ENCODE results near the gene ERBB3.

DNA sequence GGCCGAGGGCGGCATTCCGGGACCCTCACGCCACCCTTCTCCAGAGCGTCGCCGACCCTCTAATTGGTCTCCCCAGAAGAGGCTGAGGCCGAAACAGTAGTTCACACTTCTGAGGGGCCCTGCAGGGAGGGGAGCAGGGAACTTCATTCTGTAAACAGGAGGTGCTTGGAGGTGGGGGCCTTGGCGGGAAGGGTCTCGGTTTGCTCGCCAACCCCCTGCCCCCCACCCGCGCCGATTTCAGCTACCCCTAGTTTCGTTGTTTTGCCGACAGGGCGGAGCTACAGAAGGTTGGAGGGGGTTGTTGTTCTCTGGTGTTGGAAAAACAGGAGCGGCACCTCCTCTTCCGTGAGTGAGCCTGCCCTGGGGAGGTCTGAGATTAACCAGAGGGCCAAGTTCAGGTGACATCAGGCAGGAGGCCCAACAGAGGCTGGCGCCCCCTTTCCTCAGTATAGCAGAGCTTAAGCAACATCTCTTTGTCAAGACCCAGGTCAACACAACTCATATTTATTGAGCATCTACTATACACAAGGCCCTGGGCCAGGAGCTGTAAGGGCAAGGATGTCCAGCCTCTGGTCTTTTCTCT, 682 bp downstream of the ERBB3 start:
- TF ChIP-seq, protein P1, sequence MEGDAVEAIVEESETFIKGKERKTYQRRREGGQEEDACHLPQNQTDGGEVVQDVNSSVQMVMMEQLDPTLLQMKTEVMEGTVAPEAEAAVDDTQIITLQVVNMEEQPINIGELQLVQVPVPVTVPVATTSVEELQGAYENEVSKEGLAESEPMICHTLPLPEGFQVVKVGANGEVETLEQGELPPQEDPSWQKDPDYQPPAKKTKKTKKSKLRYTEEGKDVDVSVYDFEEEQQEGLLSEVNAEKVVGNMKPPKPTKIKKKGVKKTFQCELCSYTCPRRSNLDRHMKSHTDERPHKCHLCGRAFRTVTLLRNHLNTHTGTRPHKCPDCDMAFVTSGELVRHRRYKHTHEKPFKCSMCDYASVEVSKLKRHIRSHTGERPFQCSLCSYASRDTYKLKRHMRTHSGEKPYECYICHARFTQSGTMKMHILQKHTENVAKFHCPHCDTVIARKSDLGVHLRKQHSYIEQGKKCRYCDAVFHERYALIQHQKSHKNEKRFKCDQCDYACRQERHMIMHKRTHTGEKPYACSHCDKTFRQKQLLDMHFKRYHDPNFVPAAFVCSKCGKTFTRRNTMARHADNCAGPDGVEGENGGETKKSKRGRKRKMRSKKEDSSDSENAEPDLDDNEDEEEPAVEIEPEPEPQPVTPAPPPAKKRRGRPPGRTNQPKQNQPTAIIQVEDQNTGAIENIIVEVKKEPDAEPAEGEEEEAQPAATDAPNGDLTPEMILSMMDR (IDR thresholded peaks at IDR 0.05), result no peak
- TF ChIP-seq POLR2A (IDR thresholded peaks at IDR 0.05) (no peak), EP300 (IDR thresholded peaks at IDR 0.05) (no peak)
